ENCODE data around the gene F13A1.

The F13A1 gene

GRCh38 chr6:6244624-6245023 lies 75.8 kb downstream of the F13A1 start:
- in situ Hi-C loops (cut with MboI; ENCODE audit: low sequenced_read_pairs): no loop called here

- in situ Hi-C loops (cut with MboI; ENCODE audit: low sequenced_read_pairs): no loop called here
Observed at GRCh38 chr6:6243846-6244245, 76.6 kb downstream of the F13A1 start.

DNA sequence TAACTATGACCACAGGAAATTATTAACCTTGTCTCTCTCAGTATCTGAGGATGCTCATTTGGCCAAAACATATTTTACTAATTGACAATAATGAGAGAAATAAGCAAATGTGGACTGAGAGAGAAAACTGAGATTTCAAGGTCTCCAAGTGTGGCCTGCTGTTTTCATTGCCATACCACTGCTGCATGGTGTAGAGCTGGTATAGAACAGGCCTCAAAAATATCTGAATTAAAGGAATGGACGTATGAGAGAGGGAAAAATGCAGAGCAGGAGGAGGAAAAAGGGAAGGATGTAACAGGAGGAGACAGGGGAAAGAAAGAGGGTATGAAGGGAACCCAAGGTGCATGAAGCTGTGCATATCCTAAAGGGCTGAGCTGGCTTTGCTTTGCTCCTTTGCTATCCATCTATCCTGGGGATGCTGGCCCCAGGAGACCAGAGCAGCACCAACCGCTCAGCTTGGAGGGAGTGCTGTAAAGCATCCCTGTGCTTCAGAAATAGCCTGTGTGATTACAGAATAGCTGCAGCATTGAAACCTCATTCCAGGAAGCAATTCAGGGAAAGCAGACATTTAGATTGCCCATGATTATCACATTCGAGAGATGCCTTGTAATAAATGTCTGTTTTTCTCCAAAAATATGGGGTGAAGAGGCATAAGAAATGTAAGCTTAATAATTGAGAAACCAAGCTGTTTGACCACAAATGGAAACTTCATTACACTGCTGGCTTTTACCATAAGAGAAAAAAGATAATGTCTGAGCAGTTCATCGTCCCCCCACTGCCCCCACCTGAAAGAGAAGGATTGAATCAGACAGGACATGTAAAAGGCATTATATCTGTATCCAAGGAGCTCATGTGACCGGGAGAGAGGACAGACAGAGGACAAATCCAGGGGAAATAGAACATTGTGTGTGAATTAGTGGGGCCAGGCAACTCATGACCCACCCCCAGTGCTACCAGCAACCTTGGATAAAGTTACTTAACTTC lies 80.6 kb downstream of the F13A1 start:
- in situ Hi-C loops (cut with MboI; ENCODE audit: low sequenced_read_pairs): no loop called here

DNA sequence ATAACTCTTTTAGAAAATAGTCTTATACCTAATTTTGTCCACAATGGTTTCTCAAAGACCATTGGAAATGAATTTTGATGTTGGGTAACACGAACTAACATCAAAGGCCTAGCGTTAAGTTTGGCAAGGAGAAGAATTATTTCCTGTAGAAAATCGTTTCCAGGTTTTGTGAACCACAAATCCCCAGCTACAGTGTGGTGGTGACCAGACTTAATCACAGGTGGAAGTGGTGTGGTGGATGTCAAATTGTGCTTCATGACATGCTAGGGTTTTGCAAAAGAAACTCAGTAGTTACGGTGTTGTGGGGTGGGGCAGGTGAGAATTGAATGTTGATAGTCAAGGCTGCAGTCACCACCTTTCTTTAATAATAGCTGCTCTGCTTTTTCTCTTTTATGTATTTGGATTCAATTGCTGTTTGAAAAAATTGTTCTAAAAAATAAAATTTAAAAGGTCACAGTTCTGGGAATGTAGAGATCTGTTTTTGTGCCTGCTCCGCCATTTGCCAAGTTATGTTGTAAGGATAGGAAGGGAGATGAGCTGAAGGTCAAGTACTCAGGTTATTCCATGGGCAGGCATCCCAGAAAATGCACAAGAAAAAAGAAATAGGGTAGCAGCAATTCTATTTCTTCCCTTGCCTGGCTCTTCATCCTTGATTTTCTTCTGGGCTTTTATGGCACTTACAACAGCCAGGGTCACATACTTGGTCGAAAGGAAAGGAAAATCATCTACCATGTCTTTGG lies 83.6 kb downstream of the F13A1 start:
- in situ Hi-C loops (cut with MboI; ENCODE audit: low sequenced_read_pairs): no loop called here

DNA sequence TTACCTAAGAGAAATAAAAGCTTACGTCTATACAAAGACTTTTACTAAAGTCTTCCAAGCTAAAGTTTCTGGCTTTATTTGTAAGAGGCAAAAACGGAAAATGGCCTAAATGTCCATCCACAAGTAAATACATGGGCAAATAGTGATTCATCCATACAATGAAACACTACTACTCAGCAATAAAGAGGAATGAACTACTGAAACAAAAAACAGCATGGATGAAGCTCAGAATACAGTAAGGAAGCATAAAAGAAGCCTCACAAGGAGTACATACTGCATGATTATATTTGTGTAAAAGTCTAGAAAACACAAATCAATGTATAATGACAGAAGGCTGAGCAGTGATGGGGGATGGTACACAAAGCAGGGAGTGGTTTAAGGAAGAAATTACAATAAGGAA lies 84.7 kb downstream of the F13A1 start:
- in situ Hi-C loops (cut with MboI; ENCODE audit: low sequenced_read_pairs): no loop called here

- in situ Hi-C loops (cut with MboI; ENCODE audit: low sequenced_read_pairs): no loop called here
Observed at GRCh38 chr6:6234963-6235362, 85.5 kb downstream of the F13A1 start.

- in situ Hi-C loops (cut with MboI; ENCODE audit: low sequenced_read_pairs): no loop called here
Observed at GRCh38 chr6:6230286-6230685, 90.2 kb downstream of the F13A1 start.

- in situ Hi-C loops (cut with MboI; ENCODE audit: low sequenced_read_pairs): no loop called here
Observed at GRCh38 chr6:6227896-6228295, 92.6 kb downstream of the F13A1 start.

- in situ Hi-C loops (cut with MboI; ENCODE audit: low sequenced_read_pairs): no loop called here
Observed at GRCh38 chr6:6225885-6226529, 94.5 kb downstream of the F13A1 start.

DNA sequence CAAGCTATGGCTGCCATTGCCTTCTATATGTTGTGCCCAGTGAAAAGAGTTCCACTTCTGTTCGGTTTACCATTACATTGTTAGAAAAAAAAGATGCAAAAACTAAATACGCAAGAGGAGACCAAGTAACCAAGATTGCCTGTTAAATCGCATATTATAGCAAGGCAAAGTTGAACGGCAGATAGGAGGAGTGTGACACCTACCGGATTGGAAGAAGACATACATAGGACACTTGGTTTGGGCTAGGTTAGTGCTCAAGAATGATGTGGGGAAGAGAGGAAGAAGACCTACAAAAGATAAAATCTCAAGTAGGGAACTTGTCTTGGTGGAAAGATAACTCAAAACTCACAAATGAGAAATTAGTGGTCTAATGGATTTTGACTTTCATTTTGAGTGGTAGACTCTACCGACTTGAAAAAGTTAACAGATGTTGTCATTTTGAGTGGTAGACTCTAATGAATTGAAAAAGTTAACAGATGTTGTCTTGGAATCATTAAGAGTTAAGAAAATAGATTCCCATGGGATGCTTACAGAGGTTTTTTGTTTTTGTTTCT lies 95.5 kb downstream of the F13A1 start:
- in situ Hi-C loops (cut with MboI; ENCODE audit: low sequenced_read_pairs): no loop called here

DNA sequence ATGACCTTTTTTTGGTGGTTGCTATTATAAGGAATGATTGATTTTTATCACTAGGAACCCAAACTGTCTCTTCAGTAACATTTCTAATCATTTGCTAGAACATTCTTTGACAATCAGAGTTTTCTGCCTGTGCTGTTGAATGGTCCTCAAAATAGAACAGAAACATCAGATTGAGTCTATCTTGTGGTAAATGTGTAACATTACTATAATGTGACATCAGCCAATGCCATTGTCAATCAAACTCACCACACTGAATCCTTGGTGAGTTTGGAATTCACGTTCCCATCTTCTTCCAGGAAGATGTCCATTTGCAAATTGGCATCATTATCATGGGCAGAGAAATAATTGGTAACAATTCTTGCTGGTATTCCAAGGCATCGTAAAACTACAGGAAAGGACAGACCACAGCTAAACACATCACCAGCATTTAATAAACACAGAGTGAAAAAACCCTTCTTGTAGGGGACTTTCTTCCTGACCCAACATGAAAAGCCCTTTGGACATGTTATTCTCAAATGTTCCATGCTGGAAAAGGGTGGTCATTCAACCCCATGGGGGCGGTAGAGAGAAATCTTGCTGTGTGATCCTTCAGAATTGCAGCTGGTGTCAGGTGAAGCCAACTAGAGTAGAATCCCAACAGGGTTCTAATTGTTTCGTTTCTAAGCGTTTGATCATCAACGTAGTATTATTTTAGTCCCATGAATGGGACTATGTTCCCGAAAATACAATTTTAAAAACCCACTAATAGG lies 98.5 kb downstream of the F13A1 start:
- in situ Hi-C loops (cut with MboI; ENCODE audit: low sequenced_read_pairs): no loop called here

- in situ Hi-C loops (cut with MboI; ENCODE audit: low sequenced_read_pairs): no loop called here
Observed at GRCh38 chr6:6220718-6221117, 99.7 kb downstream of the F13A1 start.

DNA sequence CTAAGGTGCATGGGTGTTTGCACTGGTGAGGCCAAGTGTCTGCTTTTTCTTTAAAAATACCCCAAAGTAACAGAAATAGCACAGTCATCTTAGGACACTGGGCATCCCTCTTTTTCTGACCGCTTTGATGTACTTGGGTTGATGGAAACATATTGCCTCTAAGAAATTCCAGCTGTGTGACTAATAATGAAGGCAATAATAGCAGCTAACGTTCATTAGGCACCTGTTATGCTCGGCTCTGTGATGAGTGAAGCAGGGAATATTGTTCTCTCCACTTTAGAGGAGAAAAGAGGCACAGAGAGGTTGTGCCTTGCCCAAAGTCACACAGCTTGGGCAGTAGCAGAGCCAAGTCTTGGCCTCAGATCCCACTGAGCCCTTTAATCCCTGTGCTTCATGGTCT lies 100.7 kb downstream of the F13A1 start:
- in situ Hi-C loops (cut with MboI; ENCODE audit: low sequenced_read_pairs): no loop called here

DNA sequence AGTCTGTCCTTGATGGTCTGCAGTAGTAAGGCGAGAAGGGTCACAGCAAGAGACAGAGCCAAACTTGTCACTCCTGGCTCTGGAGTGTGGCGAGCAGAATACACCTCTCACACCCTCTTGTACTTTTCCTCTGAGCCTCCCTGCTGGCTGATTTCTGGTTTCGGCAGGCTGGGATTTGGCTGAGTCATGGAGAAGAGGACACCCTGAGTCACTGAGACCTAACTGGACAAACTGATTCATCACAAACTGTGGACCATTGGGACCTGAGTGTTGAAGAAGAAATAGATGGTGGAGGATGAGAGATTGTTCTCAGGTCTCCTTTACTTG lies 101.7 kb downstream of the F13A1 start:
- in situ Hi-C loops (cut with MboI; ENCODE audit: low sequenced_read_pairs): no loop called here

DNA sequence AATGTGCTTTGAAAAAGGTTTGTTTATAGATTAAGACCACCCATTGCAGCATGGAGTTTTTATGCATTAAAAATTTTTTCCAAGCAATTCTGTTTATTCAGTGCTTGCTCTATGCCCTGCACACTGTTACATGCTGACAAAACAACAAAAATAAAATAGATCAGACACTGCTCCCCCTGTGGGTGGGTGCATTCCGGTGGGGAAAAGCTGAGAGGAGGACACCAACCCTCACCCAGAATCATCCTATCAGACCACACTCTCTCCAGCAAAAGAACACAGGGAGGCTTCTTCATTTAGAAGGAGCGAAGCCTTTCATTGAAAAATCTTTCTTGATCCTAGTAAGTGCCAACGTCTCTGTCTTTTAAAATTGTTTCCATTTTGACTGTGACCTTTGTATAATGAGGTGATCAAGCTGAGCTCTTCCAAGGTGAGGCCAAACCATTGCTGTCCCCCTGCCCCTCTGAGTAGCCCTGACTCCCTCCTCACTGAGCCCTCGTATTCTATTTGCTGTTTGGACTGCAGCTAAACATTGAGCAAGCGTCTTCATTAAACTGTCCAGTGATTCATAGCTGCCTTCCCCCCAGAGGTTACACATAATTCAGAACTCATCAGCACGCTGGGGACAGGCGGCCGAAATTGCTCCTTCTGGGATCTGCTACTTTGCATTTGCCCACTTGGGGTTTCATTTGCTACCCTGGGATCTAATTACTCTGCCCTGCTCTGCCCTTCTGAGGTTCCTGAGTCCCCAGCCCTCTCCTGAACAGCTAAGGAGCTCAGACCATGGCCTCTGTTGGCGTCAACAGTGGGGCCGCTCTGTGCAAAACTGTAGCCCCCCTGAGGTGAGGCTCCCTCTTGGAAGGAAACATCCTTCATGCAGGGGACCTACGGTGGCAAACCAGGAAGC lies 102.4 kb downstream of the F13A1 start:
- in situ Hi-C loops (cut with MboI; ENCODE audit: low sequenced_read_pairs): no loop called here

- in situ Hi-C loops (cut with MboI; ENCODE audit: low sequenced_read_pairs): no loop called here
Observed at GRCh38 chr6:6210994-6211393, 109.5 kb downstream of the F13A1 start.

DNA sequence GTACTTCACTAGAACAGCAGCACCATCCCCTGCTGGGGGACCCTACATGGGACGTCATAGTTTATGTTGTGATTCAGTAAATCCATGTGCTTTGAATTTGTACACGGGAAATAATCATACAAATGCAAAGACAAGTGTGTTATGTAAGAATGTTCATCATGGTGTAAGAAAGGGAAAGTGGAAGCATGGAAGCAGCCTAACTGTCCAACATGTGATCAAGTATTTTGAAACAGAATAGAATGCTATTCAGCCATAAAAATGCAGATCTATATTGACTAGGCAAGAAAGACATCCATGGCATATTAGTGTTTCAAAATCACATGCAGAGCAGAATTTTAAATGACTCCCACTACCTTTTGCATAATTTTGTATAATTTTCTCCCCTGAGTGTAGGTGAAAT lies 117.6 kb downstream of the F13A1 start:
- in situ Hi-C loops (cut with MboI; ENCODE audit: low sequenced_read_pairs): no loop called here

- in situ Hi-C loops (cut with MboI; ENCODE audit: low sequenced_read_pairs): no loop called here
Observed at GRCh38 chr6:6201200-6201599, 119.3 kb downstream of the F13A1 start.

GRCh38 chr6:6199678-6200077 lies 120.8 kb downstream of the F13A1 start:
- in situ Hi-C loops (cut with MboI; ENCODE audit: low sequenced_read_pairs): no loop called here

- in situ Hi-C loops (cut with MboI; ENCODE audit: low sequenced_read_pairs): no loop called here
Observed at GRCh38 chr6:6196762-6197161, 123.7 kb downstream of the F13A1 start.
